ENCODE results near the gene RIC8B.

The RIC8B gene

DNA sequence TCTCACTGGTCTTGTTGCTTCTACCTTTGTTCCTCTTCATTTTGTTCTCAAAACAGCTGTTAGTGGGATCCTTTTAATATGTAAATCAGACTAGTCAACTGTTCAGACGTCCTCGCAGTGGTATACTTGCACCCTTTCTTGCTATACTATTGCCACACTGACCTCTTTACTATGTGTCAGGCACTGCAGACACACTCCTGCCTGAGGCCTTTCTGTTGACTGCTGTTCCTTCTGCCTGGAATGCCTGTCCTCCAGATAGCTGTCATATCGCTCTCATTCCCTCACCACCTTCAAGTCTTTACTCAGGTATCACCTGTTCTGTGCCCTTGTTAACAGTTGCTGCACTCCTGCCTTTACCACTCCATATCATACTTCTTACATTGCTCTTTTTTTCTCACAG lies 91.2 kb downstream of the RIC8B start:
- in situ Hi-C loops (cut with MboI; ENCODE audit: low sequenced_read_pairs): no loop called here

DNA sequence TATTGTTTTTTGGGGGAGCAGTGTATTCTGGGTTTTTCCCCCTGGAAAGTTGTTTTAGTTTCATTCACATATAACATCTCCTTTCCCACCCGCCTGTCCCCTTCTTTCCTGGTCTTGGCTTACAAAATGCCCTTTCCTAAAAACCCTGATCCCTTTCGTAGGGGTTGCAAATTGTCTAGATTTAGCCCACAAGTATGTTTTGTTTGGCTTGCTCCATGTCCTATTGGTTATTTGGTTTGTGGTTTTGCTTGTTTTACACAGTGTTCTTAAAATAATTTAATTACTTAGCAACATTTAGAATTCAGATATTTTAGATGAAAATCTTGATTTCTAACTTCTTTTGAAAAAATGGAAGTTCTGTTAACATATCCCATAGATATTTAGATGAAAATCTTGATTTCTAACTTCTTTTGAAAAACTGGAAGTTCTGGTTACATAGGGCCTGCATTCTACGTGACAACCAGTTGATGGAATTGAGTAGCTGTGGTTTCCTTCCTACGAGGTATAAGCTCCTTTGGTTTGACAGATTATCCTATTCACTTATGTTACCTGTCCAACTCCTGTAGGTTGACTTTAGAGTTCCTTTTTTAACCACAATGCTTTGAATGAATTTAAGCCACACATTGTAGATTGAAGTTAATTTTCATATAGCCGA lies 92.1 kb downstream of the RIC8B start:
- in situ Hi-C loops (cut with MboI; ENCODE audit: low sequenced_read_pairs): no loop called here

DNA sequence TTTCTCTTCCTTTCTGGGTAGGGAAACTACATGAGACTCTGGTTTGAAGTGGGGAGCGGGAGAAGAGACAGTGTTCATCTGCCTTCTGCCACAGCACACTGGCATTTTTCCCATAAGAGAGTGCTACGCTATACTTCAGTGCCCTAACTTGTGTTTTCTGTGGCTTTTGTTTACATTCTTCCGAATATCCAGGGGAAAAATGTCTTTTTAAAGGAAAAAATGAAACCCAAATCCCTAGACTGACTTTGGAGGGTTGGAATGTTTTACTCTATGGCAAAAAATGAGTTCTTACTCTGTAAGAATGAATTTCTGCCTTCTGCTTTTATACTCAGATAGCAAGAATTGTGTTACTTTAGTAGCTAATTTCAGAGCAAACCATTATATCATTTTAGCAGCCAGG lies 93.2 kb downstream of the RIC8B start:
- in situ Hi-C loops (cut with MboI; ENCODE audit: low sequenced_read_pairs): no loop called here

DNA sequence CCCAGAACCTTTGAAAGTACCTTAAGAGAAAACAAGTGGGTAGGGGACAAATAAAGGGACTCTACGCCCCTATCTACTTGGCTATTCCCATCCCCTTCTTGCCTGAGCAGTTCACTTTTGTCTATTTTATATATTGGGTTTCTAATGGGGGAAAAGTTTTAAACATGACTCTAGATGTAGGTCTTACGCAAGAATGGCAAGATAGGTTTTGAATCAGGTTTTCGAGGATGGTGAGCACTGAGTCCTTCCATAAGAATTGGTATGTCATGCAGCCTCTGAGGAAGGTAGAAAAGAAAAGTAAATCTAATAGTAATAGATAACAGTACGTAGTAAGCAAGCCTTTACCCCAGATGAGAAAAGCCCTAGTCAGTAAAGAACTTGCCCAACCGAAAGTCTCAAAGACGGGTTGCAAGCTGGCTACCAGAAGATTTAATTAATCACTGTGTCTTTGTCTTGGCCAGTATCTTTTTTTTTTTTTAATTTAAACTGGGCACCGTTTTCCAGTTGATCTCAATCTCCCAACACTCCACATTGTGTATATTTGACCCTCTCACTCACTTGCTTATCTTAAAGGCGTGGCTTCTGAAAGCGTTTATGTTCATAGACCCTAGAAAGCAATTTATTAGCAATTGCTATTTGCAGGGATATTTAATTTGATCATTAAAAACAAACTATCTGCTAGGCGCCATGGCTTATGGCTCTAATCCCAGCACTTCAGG lies 94.7 kb downstream of the RIC8B start:
- in situ Hi-C loops (cut with MboI; ENCODE audit: low sequenced_read_pairs): no loop called here

DNA sequence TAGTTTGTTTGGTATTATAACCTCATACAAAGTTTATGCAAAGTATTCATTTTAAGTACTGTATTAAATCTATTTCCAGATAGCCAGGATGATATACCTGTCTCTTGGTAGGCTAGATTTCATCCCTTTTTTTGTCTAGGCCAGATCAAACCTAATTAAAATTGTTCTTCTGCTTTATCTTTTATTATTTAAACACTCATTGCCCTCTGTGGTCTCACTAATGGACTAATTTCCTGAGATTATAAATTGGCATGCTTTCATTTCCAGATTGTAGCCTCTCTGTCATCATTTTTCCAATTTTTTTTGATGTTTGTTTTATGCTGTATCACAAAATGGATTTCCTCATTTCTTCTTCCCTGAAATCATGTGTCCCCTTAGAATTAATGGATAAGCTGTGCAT lies 95.6 kb downstream of the RIC8B start:
- in situ Hi-C loops (cut with MboI; ENCODE audit: low sequenced_read_pairs): no loop called here

DNA sequence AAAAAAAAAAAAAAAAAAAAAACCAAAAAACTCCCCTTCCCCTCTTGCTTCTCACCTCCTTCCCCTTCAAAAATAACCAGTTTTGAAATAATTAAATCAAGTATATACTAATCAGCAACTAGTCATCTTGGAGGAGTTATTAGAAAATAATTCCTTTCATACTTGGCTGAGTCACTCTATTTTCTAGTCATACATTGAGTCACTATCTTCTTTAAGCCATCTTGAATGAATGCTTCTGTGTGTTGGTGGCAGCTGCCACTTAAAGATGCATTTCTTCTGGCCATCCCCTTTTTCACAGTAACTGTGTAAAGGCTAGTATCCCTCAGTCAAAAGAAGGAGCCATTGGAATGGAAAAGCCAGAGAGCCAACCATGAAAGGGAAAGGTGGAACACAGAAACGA lies 97.0 kb downstream of the RIC8B start:
- in situ Hi-C loops (cut with MboI; ENCODE audit: low sequenced_read_pairs): no loop called here

DNA sequence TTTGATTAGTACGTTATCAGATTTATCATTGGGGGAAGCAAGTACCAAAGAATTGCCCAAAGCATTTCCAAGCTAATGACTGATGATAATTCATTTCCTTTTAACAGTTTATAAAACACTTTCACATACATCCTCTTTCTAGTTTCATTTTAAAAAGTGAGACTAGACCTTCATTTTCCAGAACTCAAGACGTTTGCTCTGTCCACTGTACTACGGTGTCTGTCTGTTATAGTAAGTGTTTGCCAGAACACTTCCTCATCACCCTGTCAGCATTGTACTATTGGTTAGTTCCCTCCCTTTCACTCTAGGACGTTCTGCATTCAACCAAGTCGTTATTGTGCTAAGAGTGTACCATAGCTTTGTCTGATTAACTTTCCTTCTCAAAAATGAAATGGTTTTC lies 99.5 kb downstream of the RIC8B start:
- in situ Hi-C loops (cut with MboI; ENCODE audit: low sequenced_read_pairs): no loop called here

DNA sequence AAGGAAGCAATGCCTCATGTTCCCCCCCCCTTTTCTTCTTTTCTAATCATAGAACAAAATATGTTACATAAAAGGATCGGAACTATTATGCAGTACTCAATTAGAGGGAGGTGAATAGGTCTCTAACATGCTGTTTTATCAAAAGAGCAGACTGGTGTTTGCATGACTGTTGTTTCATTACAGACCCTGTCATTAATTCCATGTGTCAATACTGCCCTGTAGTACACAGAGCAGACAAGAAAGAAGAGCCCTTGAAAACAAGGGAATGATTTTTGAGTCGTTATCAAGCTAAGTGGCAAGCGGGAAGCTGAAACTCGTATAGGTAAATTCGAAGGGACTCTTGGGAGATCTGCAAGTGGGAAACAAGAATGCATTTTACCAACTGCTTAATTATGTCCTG lies 104.3 kb downstream of the RIC8B start:
- in situ Hi-C loops (cut with MboI; ENCODE audit: low sequenced_read_pairs): no loop called here

DNA sequence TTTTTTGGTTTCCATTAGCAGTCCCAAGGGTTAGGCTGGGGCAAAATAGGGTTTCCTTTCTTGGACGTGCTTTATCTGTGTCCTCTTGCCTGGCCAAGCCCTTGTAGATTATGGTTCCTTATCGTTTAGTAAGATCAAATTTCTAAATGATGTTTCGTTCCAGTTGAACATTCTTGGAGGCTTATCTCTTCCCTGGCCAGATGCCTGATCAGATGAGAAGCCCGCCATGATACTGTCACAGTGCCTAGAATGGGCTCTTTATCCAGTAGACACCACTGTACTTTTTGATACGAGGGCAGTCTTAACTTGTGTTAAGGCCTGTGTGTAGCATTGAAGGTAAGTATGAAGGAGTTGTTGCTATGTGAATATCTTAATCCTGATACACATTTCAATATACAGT lies 105.1 kb downstream of the RIC8B start:
- in situ Hi-C loops (cut with MboI; ENCODE audit: low sequenced_read_pairs): no loop called here

DNA sequence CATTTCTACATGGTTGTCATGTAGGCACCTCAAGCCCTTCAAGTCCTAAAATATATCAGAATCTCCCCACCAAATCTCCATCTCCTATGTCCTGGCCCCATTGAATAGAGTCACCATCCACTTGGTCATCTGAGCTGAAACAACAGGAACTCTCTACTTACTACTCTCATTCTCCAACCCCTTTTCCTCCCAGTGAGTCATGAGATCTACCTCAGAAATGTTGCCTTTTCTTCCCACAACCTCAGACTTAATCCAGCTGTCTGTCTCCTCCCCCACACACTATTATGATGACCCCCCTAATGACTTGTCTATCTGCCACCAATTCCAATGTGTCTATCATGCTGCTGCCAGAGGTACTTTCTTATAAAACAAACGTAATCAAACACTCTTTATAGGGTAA lies 108.9 kb downstream of the RIC8B start:
- in situ Hi-C loops (cut with MboI; ENCODE audit: low sequenced_read_pairs): no loop called here

DNA sequence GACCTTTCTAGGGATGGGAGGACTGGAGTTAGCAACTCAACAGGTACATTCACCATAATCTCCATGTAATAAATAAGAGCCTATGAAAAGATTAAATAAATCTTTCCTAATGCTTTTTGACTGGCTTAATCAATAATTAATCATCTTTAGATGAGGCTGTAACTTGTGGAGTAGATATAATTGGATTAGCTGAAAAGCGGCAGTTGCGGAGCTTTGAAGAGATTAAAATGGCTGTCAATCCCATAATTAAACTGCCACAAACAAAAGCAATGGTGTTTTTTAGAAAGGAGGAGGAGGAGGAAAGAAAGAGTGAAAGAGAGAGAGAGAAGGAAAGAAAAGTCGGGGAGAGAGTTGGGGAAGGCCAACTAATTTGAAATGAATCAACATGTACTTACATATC lies 110.5 kb downstream of the RIC8B start:
- in situ Hi-C loops (cut with MboI; ENCODE audit: low sequenced_read_pairs): no loop called here

DNA sequence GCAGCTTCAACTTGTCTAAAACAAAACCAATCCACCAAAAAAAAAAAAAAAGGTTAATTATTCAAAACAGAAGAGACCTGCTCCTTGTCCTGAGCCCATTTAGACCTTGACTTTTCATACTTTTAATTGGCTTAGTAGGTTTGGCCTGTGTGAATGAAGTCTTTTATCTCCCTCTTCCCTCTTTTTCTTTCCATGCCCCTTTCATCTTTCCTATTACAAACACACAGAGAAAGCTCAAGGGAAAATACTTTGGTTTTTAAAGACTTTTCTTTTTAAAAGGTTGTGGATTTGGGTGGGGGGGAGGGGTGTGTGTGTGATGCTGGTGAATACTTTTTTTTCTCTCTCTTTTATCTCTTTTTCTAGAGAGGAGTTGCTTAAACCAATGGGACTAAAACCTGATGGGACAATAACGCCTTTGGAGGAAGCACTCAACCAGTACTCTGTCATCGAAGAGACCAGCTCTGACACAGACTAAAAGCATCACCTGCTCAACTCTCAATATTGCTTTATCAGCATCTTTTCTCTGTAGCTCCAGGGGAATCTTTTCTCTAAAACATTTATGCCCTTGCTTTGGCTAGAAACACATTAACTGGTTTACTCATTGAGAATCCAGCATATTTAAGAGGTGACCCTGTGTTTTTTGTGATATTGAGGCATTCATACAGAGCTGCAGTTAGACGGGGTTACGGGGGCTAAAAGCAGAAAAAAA lies 111.2 kb downstream of the RIC8B start:
- in situ Hi-C loops (cut with MboI; ENCODE audit: low sequenced_read_pairs): no loop called here

DNA sequence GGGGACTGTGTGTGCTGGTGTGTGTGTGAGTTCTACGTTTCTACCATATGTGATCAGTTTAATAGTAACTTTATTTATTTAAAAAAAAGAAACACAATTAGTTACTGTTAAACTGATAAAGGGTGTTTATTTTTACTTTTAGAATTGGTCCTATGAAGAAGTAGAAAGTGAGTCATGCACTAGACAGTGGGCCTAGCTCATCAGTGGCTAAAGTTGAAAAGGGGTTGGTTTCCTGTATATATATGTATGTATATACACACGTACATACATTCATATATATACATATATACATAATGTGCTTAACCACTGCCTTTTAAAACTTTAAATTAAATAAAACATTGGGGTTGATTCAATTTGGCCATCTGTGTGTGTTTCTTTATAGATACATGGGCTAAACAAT lies 112.5 kb downstream of the RIC8B start:
- in situ Hi-C loops (cut with MboI; ENCODE audit: low sequenced_read_pairs): no loop called here

DNA sequence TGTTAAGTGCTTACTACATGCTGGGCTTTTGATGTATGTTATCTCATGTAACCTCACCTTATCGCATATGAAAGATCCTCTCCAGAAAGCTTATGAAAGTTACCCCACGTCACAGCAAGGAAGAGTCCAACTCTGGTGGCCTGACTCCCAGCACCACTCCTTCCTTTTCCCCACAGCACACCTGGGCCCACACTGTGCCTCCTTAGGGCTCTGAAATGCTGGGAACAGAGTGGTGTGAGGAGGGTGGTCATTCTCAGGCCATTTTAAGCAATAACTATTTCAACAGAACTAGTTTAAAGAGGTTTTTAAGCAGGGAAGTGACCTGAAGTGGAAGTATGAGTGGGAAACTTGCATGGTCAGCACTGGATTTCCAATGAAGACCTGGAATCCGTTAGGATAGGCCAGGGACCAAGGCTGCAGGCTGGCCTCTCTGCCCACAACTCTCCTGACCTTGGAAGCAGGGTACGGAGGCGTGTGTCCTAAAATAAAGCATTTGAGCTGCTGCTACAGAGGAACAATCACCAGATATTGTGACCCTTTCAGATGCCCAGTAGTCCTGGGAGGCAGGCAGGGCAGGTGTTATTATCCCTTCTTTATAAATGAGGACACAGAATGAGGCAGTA lies 114.0 kb downstream of the RIC8B start:
- in situ Hi-C loops (cut with MboI; ENCODE audit: low sequenced_read_pairs): no loop called here

DNA sequence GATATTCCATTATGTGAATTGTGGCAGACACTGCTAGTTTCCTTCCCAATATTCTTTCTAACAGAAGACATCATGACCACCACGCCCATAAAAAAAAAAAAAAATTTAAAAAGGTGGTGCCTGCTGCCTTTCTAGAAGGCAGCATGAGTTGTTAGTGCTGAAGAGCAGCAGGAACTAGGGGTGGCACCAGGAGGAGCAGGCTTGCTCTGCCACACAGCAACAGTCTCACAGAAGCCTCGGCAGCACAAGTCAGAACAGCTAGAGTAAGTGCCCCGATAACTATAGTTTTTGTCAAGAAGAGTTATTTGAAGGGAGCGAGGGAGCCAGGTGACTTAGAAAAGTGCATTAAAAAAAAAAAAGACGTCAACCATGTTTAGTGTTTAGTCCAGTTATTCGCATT lies 114.8 kb downstream of the RIC8B start:
- in situ Hi-C loops (cut with MboI; ENCODE audit: low sequenced_read_pairs): no loop called here

DNA sequence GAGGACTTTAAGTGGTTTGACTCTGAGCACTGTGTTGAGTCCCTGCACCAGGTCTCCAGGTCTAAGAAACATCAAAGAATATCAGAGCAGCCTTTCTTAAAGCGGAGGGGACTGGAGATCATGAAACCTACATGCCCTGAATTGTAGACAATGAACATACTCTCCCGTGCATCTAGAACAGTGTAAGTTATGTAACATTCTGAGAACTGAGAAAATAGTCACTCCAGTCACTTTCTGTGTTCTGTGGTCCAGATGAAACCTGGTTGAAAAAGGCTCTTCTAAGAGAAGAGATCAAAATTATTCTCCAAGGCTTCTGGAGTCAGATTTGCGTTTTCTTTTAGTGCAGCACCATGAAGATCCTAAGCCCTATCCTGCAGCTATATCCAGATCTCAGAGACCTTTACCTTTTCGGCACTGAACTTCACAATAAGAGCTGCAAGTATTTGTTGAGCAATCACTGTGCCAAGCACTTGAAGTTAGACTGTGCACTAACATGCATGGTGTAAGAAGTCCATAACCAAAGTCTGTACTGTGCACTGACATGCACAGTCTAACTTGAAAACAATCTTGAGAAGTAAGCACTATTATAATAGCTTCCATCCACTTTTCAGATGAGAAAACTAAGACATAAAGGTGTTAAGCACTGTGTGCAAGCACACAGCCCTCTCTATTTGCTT lies 115.6 kb downstream of the RIC8B start:
- in situ Hi-C loops (cut with MboI; ENCODE audit: low sequenced_read_pairs): no loop called here

DNA sequence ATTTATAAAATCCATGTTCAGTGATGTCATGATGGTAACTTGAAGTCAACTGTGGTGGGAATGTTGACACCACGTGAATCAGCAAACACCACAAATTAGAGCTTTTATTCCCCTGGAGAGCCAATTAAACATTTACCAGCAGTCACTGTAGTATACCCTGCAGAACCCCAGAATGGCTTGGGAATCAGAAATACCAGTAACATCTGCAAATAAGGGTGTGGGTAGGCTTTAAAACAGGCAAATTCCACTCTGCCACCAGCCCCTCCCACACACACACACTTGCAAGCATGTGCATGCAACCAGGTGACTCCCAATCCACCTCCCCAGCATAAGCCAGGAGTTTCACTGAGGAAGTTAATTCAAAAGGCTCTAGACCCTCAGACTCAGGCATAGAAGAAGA lies 117.6 kb downstream of the RIC8B start:
- in situ Hi-C loops (cut with MboI; ENCODE audit: low sequenced_read_pairs): no loop called here

DNA sequence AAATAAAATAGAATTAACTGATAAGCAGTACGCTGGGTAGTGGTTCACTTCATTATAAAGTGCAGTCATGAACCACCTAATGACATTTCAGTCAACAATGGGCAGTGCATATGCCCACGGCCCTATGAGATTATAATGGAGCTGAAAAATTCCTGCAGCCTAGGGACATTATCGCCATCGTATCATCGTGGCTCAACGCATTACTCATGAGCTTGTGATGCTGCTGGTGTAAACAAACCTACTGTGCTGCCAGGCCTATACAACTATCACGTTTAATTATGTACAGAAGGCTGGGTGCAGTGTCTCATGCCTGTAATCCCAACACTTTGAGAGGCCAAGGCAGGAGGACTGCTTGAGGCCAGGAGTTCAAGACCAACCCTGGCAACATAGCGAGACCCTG lies 119.0 kb downstream of the RIC8B start:
- in situ Hi-C loops (cut with MboI; ENCODE audit: low sequenced_read_pairs): no loop called here

DNA sequence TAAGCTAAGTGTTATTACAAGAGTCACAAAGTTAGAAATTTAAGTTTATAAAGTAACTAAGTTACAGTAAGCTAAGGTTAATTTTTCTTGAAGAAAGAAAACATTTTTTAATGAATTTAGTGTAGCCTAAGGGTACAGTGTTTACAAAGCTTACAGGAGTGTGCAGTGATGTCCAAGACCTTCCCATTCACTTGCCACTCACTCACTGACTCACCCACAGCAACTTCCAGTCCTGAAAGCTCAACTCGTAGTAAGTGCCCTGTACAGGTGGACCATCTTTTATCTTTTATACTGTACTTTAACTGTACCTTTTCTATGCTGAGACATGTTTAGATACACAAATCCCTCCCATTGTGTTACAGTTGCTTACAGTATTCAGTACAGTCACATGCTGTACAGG lies 120.3 kb downstream of the RIC8B start:
- in situ Hi-C loops (cut with MboI; ENCODE audit: low sequenced_read_pairs): no loop called here

DNA sequence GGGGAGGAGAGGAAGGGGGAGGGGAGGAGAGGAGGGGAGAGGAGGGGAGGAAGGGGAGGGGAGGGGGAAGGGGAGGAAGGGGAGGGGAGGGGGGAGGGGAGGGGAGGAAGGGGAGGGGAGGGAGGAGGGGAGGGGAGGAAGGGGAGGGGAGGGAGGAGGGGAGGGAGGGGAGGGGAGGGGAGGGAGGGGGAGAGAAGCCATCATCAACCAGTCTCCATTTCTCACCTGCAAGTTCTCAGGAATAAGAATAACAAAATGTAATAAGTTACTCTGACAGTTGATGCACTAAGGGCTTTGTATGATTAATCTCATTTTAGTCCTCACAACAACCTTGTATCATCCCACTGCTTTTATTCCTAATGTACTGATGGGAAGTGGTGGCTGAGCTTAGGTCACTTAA lies 122.1 kb downstream of the RIC8B start:
- in situ Hi-C loops (cut with MboI; ENCODE audit: low sequenced_read_pairs): no loop called here

DNA sequence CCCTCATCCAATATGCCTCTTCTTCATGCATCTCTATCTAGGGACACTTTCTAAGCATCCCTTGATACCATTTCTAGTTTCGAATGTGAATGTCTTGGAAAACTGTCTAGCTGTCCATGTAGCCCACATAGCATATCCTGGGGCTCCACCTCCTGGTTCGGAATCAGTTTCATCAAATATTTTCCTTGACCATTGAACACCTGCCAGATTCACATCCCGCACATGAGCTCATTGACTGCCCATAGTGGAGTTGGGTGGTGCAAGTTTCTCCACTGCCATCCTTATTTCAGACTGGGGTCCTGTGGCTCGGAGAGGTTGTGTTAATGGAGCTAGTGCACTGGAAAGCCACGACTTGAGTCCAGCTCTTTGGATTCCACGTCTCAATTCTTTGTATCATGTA lies 122.6 kb downstream of the RIC8B start:
- in situ Hi-C loops (cut with MboI; ENCODE audit: low sequenced_read_pairs): no loop called here
